GM12891 (cell line): ENCODE data around the gene STAT5B.

ENCODE experiments used
- POLR2A ChIP-seq: IDR thresholded peaks from 2 replicates; pipeline ENCODE4 v1.6.1; 2011; ENCODE audit warnings: low read depth, low read length, control low read depth
- POLR2AphosphoS5 ChIP-seq: IDR thresholded peaks from 2 replicates; pipeline ENCODE4 v1.6.1; 2011; ENCODE audit warnings: low read depth, low read length, control low read depth

GRCh38 chr17:42153919-42154742 lies 122.1 kb downstream of the STAT5B start:
- TF ChIP-seq POLR2AphosphoS5 = no peak
- TF ChIP-seq POLR2A = no peak
